Prostate gland (tissue), 2 donors: ENCODE measurements around the gene ANKRD22.

ENCODE experiments used
- CTCF ChIP-seq, 4 experiments: fragments of 200-600 bp in 2 of 4; fragments of 450-650 bp in 2 of 4; sonication (generic) in 2 of 4; IDR thresholded peaks; 1 replicate in 3 of 4; 2 replicates in 1 of 4; pipeline ENCODE4 v1.5.1; 2016 to 2019; ENCODE audit warnings: antibody characterized with exemption in 4 of 4, mild to moderate bottlenecking in 2 of 4, moderate library complexity in 2 of 4
- POLR2A ChIP-seq: fragments of 450-650 bp; IDR thresholded peaks from one replicate; pipeline ENCODE4 v1.6.1; 2016; ENCODE audit warnings: antibody characterized with exemption, mild to moderate bottlenecking

GRCh38 chr10:88813200-88813599 is 38.4 kb downstream of the ANKRD22 start:
- TF ChIP-seq POLR2A (no peak), CTCF (IDR thresholded peaks at IDR 0.05) (no peak)
